ENCODE data around the gene OPN1MW.
"Not testable (repeated sequence)": the region's sequence is repeated elsewhere in the genome, so short reads cannot be mapped to it uniquely, and the experiment has no call there.

GRCh38 chrX:154151030-154151429 is 31.4 kb upstream of the OPN1MW start:
- not testable (repeated sequence) for TF ChIP-seq CTCF, EZH2phosphoT487 (IDR thresholded peaks at IDR 0.05; ENCODE audit: low read length)

All from MM.1S (cell line).